Urinary bladder (tissue), 4 donors: ENCODE measurements around the gene GPR32. TPM values are rescaled to one million over a fixed set of nuclear protein-coding genes. Genes with fewer than 3 reads are reported as not detected.

ENCODE experiments used
- DNase-seq: peaks from one replicate; pipeline ENCODE4 v3.0.0-alpha.2; 2015; ENCODE audit errors: extremely low spot score
- H3K27ac ChIP-seq: one replicate; pipeline ENCODE4 v1.5.1; 2013; ENCODE audit warnings: low read depth, mild to moderate bottlenecking, moderate library complexity
- H3K36me3 ChIP-seq: one replicate; pipeline ENCODE4 v1.6.1; 2013; ENCODE audit warnings: mild to moderate bottlenecking, moderate library complexity; ENCODE audit not compliant: insufficient read depth
- H3K4me1 ChIP-seq: one replicate; pipeline ENCODE4 v1.6.1; 2013; ENCODE audit warnings: mild to moderate bottlenecking, moderate library complexity; ENCODE audit not compliant: insufficient read depth
- H3K4me3 ChIP-seq: one replicate; pipeline ENCODE4 v1.5.1; 2013; ENCODE audit warnings: low read depth, low read length
- WGBS: extraction: QIAGEN DNeasy Blood & Tissue Kit; methylation state at CpG from one replicate; pipeline ENCODE4 v1.1.7; 2013; 5-methylcytosine and 5-hydroxymethylcytosine counted together
- polyA plus RNA-seq: library from polyadenylated mRNA; stranded (reverse); fragments of 200-250 nt; gene quantifications from one replicate; pipeline ENCODE4 v1.2.3, GENCODE V29; 2013
- total RNA-seq: library from RNA; depleted of rRNA; stranded (reverse); fragments of >200 nt; gene quantifications from one replicate; pipeline ENCODE4 v1.2.3, GENCODE V29; 2014
- donor health status: healthy with polysubstance abuse.
- donor health status: healthy.

Gene GPR32
- total and polyA plus RNA-seq, 2 donors, result not detected

- H3K27ac ChIP-seq, result no peak overlapping the region
- no peak for DNase-seq
- 45% methylated on average over 18 of the region's 18 CpGs for WGBS
- H3K4me1 ChIP-seq, result no peaks in the 10 kb centered on the region
- H3K4me3 ChIP-seq, result no peak overlapping the region
- no peaks in the 10 kb centered on the region for H3K36me3 ChIP-seq
Observed at GRCh38 chr19:50794876-50795663, 24.8 kb downstream of the GPR32 start.

- 79% methylated on average over 4 of the region's 4 CpGs for WGBS
- no peaks in the 10 kb centered on the region for H3K36me3 ChIP-seq
- H3K27ac ChIP-seq, result no peak overlapping the region
Observed at GRCh38 chr19:50795664-50796073, 25.4 kb downstream of the GPR32 start.

DNA sequence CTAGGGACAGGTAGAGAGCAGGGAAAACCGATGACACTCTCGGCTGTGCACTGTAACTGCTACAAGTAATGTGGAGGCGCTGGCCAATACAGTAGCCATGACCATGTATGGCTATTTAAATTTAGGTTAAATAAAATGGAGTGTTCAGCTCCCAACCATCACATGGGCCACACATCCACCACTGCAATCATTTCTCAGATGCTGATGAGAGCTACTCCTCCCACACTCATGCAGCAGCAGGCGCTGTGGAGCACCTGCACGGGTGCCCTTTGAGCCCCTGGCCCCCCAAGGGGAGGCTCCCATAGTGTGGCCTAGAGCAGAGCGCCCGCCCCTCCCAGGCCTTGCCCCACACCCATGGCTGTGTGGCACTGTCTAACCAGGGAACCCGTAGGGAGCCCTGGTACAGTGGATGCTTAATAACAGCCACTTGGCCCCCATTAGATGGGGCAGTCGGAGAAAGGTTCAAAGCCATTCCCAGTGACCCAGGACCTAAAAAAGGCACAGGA, 25.9 kb downstream of the GPR32 start:
- no peak overlapping the region for H3K4me3 ChIP-seq
- H3K4me1 ChIP-seq, result no peaks in the 10 kb centered on the region
- no peaks in the 10 kb centered on the region for H3K36me3 ChIP-seq
- H3K27ac ChIP-seq, result no peak overlapping the region
- DNase-seq, result no peak
- WGBS, result 81% methylated on average over 9 of the region's 9 CpGs

More at GRCh38 chr19:50795664-50796073, 25.4 kb downstream of the GPR32 start:
- H3K4me3 ChIP-seq, result no peak overlapping the region
- DNase-seq, result no peak
- H3K4me1 ChIP-seq, result no peaks in the 10 kb centered on the region

- H3K4me1 ChIP-seq, result no peaks in the 10 kb centered on the region
- no peaks in the 10 kb centered on the region for H3K36me3 ChIP-seq
- 86% methylated on average over 8 of the region's 8 CpGs for WGBS
- DNase-seq, result no peak
- H3K4me3 ChIP-seq, result no peak overlapping the region
- H3K27ac ChIP-seq, result no peak overlapping the region
Observed at GRCh38 chr19:50796634-50797428, 26.6 kb downstream of the GPR32 start.

DNA sequence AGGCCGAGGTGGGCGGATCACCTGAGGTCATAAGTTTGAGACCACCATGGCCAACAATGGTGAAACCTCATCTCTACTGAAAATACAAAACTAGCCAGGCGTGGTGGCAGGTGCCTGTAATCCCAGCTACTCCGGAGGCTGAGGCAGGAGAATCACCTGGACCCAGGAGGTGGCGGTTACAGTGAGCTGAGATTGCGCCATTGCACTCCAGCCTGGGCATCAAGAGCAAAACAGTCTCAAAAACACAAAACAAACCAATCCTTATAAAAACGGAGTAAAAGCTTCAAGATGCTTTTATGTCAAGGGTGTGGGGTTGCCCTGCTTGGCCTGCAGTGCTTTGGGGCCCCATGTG, 27.1 kb downstream of the GPR32 start:
- no peak overlapping the region for H3K27ac ChIP-seq

GRCh38 chr19:50797781-50798658, 27.8 kb downstream of the GPR32 start:
- no peaks in the 10 kb centered on the region for H3K36me3 ChIP-seq
- no peak for DNase-seq
- no peak overlapping the region for H3K27ac ChIP-seq
- WGBS, result 83% methylated on average over 18 of the region's 18 CpGs
- no peaks in the 10 kb centered on the region for H3K4me1 ChIP-seq
- no peak overlapping the region for H3K4me3 ChIP-seq

More for the DNA sequence above, 27.1 kb downstream of the GPR32 start:
- DNase-seq, result no peak
- 92% methylated on average over 7 of the region's 7 CpGs for WGBS
- Histone ChIP-seq H3K4me1 (no peaks in the 10 kb centered on the region), H3K4me3 (no peak overlapping the region), H3K36me3 (no peaks in the 10 kb centered on the region)

DNA sequence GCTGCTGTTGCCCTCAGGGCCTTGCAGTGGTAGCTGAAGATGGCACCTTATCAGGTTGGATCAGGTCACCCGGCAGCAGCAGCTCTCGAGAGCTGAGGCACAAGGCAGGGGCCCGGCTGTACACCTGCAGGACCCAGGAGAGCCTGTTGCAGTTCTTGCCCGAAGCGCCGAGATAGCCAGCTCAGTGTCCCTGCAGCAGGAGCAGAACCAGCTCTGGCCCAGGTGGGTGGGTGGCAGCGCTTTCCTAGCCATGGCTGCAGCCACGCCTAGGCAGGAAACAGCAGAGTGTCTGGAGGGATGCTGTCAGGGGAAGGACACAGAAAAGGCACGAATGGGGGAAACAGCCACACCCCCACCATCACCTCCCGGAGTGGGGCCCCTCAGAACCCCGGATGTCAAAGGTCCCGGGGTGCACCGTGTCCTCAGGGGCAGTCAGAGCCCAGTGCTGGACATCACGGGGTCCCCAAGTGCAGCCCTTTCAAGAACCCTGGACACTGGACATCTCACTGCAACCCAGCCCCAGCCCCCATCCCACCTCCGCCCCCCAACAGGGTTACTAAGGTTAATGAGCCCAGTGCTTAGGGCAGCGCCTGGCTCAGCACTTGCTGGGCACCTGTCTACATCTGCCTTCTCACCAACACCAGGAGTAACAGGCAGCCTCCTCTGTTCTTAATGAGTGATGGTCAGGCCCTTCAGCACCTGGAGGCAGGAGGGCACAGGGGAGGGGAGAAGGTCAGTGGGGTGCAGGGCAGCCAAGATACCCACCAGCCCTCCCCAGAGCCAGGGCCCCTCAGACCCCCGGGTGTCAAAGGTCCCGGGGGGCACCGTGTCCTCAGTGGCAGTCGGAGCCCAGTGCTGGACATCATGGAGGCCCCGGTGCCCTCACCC, 28.6 kb downstream of the GPR32 start:
- H3K36me3 ChIP-seq, result no peaks in the 10 kb centered on the region
- DNase-seq, result no peak
- 90% methylated on average over 21 of the region's 21 CpGs for WGBS
- H3K27ac ChIP-seq, result no peak overlapping the region
- no peaks in the 10 kb centered on the region for H3K4me1 ChIP-seq
- no peak overlapping the region for H3K4me3 ChIP-seq

DNA sequence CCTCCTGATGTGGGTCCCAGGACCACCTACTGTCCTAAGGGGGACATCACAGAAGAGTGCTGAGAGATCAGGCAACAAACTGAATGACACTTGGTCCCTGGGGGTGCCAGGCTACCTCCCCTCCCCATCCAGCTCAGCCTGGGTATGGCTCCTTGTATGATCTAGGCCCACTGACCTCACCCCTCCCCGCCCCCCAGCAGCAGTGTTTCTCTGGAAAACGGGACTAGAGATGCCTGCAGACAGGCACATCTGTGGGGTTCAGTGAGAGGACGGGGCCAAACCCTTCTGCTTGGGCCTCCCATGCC, 29.2 kb downstream of the GPR32 start:
- no peak overlapping the region for H3K4me3 ChIP-seq
- WGBS, result 77% methylated on average over 3 of the region's 3 CpGs
- no peak overlapping the region for H3K27ac ChIP-seq
- DNase-seq, result no peak
- H3K4me1 ChIP-seq, result no peaks in the 10 kb centered on the region
- no peaks in the 10 kb centered on the region for H3K36me3 ChIP-seq

DNA sequence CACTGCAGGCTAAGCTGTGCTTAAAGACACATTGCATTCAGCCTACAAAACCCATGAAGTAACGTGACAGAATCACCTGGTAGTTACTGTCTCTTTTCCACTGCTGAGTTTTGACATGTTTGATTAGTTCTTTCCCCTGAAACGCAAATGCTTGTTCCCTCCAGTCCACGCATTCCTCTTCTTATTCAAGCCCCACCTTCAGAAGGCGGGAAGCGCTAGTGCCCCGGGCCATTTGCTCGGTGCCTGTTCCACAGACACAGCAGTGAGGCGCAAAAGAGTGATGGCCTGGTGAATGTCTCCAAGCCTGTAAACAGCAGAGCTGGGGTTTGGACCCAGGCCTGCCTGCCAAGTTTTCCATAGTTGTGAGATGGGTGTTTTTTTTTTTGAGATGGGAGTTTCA, 30.8 kb downstream of the GPR32 start:
- DNase-seq, result no peak
- 82% methylated on average over 8 of the region's 8 CpGs for WGBS
- Histone ChIP-seq H3K27ac (no peak overlapping the region), H3K4me1 (no peaks in the 10 kb centered on the region), H3K4me3 (no peak overlapping the region), H3K36me3 (no peaks in the 10 kb centered on the region)

DNA sequence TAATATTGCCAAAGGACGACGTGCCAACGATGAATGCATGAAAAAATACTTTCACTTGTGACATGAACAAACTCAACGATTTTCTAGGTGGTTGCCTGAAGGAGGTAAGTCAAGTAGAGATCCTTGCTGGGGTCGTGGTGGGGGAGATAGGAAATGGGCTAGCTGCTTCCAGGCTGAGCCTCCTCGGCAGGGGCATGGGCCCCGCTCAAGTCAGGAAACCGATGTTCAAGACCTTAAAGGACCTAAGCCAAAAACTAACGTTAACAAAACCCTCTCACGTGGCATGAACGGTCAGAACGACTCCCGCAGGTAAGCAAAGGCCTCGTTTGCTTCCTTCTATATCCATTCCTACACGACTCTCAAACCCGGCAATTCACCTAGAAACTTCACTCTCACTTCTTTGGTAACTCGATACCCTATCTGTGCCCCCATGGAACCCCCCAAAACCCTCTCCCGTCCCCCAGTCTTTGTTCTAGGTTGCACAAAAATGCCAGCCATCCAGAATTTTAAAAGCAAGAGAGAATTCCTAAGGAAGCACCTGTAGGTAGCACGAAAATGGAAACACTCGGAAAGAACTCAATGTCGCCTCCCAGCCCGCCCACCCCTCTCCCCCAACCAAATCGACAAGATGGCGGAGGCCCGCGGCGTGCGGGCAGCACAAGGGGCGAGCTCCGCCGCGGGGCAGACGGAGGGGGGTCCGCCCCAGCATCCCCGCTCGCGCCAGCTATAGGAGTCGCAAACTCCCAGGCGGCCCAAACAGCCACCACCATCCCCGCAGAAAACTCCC, 33.6 kb downstream of the GPR32 start:
- Histone ChIP-seq H3K36me3 (no peaks in the 10 kb centered on the region), H3K4me3 (peak overlapping the region; percentile 85), H3K4me1 (no peaks in the 10 kb centered on the region), H3K27ac (peak overlapping the region; percentile 97)
- no peak for DNase-seq
- WGBS, result under 1% methylated on average over 40 of the region's 40 CpGs

DNA sequence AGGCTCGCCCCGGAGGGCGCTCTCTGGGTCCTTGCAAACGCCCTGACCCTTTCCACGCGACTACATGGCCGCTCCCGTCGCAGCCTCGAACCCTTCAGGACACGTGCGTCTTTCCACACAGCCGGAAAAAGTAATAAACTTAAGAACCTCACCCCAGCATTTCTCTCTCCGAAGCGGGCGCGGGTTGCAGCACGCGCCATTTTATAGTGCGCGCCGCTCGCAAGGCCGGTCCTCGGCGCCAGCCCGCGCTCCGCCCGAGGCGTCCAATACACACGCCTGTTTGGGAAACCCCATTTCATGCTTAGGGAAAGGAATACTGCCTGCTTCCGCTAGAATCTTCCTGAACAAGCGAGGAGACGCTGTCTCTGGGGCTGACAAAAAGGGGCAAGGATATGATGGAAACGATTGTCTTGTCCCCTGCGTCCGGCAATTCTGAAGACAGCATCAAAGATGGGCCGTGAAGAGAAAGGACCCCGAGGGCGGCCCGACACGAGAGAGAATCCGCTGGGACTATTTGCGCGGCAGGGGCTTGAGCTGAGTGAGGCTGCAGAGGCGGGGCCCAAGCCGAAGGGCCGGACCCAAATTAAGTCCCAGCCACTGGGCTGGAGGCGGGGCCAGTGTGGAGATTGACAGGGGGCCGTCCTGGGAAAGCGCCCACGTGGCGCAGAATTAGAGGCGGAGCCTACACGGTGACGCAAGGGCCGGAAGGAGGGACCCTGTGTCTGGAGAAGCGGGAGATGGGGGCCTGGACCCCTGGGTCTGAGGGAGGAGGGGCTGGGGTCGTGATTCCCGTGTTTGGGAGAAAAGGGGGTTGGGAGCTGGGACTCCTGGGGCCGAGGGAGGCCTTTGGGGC, 34.4 kb downstream of the GPR32 start:
- peak; percentile 98 for DNase-seq
- Histone ChIP-seq H3K36me3 (no peaks in the 10 kb centered on the region), H3K4me3 (peak overlapping the region; percentile 85), H3K4me1 (no peaks in the 10 kb centered on the region), H3K27ac (peak overlapping the region; percentile 97)
- under 1% methylated on average over 62 of the region's 62 CpGs for WGBS
